Measurements from ENCODE around the gene GRXCR2.
"Not testable (repeated sequence)": the region's sequence is repeated elsewhere in the genome, so short reads cannot be mapped to it uniquely, and the experiment has no call there.

GRXCR2 gene

GRCh38 chr5:145838276-145838675 is 34.5 kb downstream of the GRXCR2 start:
- H3K4me3 ChIP-seq (ENCODE audit: low read depth, low read length) = no peak overlapping the region

- H3K4me3 ChIP-seq (ENCODE audit: low read depth, low read length) = not testable (repeated sequence)
These were observed 36.6 kb downstream of the GRXCR2 start for GRCh38 chr5:145836241-145836640.

- peak overlapping the region; percentile 71 for H3K4me3 ChIP-seq (ENCODE audit: low read depth, low read length)
These were observed 37.0 kb downstream of the GRXCR2 start for GRCh38 chr5:145835848-145836239.

- peak within 1 kb of the TSS; percentile 71 for H3K4me3 ChIP-seq (ENCODE audit: low read depth, low read length)
These were observed 37.6 kb downstream of the GRXCR2 start, which contains the start of gene PRELID2 for GRCh38 chr5:145834917-145835847. PRELID2 (minus strand) TSS chr5:145835342; CDS start chr5:145835251, 91 bp downstream.

- H3K4me3 ChIP-seq (ENCODE audit: low read depth, low read length) = peak overlapping the region; percentile 71
These were observed 38.3 kb downstream of the GRXCR2 start for GRCh38 chr5:145834554-145834916.

GRCh38 chr5:145833631-145834200 is 39.1 kb downstream of the GRXCR2 start:
- H3K4me3 ChIP-seq (ENCODE audit: low read depth, low read length) = no peak overlapping the region

GRCh38 chr5:145830594-145830993 is 42.2 kb downstream of the GRXCR2 start:
- no peak overlapping the region for H3K4me3 ChIP-seq (ENCODE audit: low read depth, low read length)

- H3K4me3 ChIP-seq (ENCODE audit: low read depth, low read length) = no peak overlapping the region
These were observed 43.0 kb downstream of the GRXCR2 start for GRCh38 chr5:145829708-145830361.

- no peak overlapping the region for H3K4me3 ChIP-seq (ENCODE audit: low read depth, low read length)
These were observed 45.7 kb downstream of the GRXCR2 start for GRCh38 chr5:145826895-145827674.

- H3K4me3 ChIP-seq (ENCODE audit: low read depth, low read length) = no peak overlapping the region
These were observed 47.0 kb downstream of the GRXCR2 start for GRCh38 chr5:145825751-145826180.

GRCh38 chr5:145824040-145824439 is 48.8 kb downstream of the GRXCR2 start:
- no peak overlapping the region for H3K4me3 ChIP-seq (ENCODE audit: low read depth, low read length)

- H3K4me3 ChIP-seq (ENCODE audit: low read depth, low read length) = no peak overlapping the region
These were observed 54.2 kb downstream of the GRXCR2 start for GRCh38 chr5:145818604-145819003.

GRCh38 chr5:145812877-145813276 is 59.9 kb downstream of the GRXCR2 start:
- H3K4me3 ChIP-seq (ENCODE audit: low read depth, low read length) = no peak overlapping the region

GRCh38 chr5:145811834-145812625 is 60.8 kb downstream of the GRXCR2 start:
- no peak overlapping the region for H3K4me3 ChIP-seq (ENCODE audit: low read depth, low read length)
